HL-60 (cell line): ENCODE data around the gene DNAJC24.

Experiments
- GABPA ChIP-seq: IDR thresholded peaks from 2 replicates; pipeline ENCODE4 v1.6.1; 2012; ENCODE audit warnings: low read depth
- SPI1 ChIP-seq: IDR thresholded peaks from 2 replicates; pipeline ENCODE4 v1.6.1; 2012; ENCODE audit warnings: low read depth, mild to moderate bottlenecking, borderline replicate concordance
- TF ChIP-seq, protein P1 (sequence below): IDR thresholded peaks from one replicate; pipeline ENCODE4 v1.5.1; 2011; ENCODE audit warnings: low read length, control low read depth, inconsistent platforms; ENCODE audit not compliant: insufficient read depth

DNA sequence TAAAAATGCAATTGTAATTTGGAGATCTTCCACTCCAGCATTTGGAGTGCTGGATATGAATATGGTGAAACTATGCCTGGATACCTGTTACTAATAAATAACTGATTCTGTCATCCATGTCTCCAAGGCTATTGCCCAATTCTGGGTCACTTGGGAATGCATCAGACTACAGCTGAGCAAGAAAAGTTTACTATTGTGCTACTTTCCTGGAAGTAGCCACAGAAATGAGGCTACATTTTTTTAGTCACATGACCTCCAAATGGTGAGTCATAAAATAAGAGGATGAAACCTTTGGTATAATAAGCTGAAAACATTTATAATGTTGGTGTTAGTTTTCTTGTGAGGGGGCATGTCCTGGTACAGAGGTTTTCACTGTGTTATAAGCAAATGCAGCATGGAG is 44.5 kb upstream of the DNAJC24 start:
- TF ChIP-seq, protein P1, sequence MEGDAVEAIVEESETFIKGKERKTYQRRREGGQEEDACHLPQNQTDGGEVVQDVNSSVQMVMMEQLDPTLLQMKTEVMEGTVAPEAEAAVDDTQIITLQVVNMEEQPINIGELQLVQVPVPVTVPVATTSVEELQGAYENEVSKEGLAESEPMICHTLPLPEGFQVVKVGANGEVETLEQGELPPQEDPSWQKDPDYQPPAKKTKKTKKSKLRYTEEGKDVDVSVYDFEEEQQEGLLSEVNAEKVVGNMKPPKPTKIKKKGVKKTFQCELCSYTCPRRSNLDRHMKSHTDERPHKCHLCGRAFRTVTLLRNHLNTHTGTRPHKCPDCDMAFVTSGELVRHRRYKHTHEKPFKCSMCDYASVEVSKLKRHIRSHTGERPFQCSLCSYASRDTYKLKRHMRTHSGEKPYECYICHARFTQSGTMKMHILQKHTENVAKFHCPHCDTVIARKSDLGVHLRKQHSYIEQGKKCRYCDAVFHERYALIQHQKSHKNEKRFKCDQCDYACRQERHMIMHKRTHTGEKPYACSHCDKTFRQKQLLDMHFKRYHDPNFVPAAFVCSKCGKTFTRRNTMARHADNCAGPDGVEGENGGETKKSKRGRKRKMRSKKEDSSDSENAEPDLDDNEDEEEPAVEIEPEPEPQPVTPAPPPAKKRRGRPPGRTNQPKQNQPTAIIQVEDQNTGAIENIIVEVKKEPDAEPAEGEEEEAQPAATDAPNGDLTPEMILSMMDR: no peak
- no peak for TF ChIP-seq GABPA
- no peak for TF ChIP-seq SPI1
